NOMO-1 treated with DMSO at 0.1 percent for 48 hours (cell line): ENCODE data around the gene PDCD5.

Experiments used
- DNase-seq: peaks from one replicate; lab custom pipeline; 2025; ENCODE audit not compliant: unreplicated experiment; lab: John Stamatoyannopoulos, UW

PDCD5 gene

DNA sequence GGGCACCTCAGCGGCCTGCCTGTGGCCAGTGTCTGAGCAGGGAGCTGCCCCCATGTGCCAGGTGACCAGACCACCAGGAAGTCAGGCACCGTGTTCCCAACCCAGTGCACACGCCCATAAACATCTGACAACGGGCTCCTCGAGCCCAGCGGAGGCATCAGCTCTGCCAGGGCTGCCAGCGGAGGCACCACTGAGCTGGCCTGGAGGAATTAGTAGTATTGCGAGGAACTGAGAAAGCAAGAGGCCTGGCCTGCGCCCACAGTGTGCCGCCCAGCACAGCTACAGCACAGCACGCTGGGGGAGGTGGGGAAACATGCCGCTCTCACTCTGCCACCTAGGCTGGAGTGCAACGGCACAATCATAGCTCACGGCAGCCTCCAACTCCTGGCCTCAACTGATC is 49.3 kb downstream of the PDCD5 start:
- DNase-seq, result no peak

DNA sequence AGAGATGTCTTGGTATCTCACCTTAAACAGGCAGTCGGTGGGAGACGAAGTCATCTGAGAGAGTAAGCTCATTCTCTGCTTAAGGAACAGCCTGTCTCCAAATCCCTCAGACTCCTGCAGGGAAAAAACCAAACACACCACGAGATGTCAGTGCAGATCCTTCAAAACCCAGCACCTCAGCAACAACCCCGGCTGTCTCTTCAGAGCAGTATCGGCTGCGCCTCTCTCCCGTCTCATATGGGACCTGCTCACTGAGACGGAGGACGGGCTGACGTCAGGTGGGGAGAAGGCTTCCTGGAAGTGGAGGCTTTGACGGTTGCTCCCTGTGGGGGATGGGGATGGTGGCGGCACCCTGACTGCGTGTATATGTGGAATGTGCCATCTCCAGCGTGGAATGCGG is 50.4 kb downstream of the PDCD5 start:
- DNase-seq, result no peak
